Mesodermal cell (in vitro differentiated cells): ENCODE results near the gene LRBA.
A peak's percentile ranks its signal among the peaks of the same experiment; 100 is the strongest.

Experiments
- H3K27ac ChIP-seq: 2 replicates; pipeline ENCODE4 v1.7.0; 2013; ENCODE audit warnings: mild to moderate bottlenecking, low read depth, low read length, moderate library complexity; ENCODE audit not compliant: severe bottlenecking
- H3K36me3 ChIP-seq: 2 replicates; pipeline ENCODE4 v1.7.1; 2013; ENCODE audit warnings: mild to moderate bottlenecking, low read length, moderate library complexity; ENCODE audit not compliant: control insufficient read depth, insufficient read depth
- H3K4me1 ChIP-seq: one replicate; pipeline ENCODE4 v1.7.1; 2013; ENCODE audit warnings: mild to moderate bottlenecking, low read length; ENCODE audit not compliant: insufficient read depth, control insufficient read depth, poor library complexity, severe bottlenecking
- H3K4me3 ChIP-seq: 2 replicates; pipeline ENCODE4 v1.7.0; 2013; ENCODE audit warnings: low read length, control low read depth, mild to moderate bottlenecking; ENCODE audit not compliant: insufficient read depth, poor library complexity, severe bottlenecking; ENCODE audit errors: extremely low read depth
- H3K9me3 ChIP-seq: 2 replicates; pipeline ENCODE4 v1.7.1; 2013; ENCODE audit warnings: mild to moderate bottlenecking, low read length, moderate library complexity; ENCODE audit not compliant: control insufficient read depth
- WGBS, 2 experiments: methylation state at CpG; one replicate each; pipeline ENCODE4 v1.1.5; 2013; ENCODE audit warnings: missing lambda C conversion rate in 2 of 2; ENCODE audit not compliant: insufficient coverage in 2 of 2; 5-methylcytosine and 5-hydroxymethylcytosine counted together

The LRBA gene

GRCh38 chr4:150302553-150302952, 712.5 kb downstream of the LRBA start:
- Histone ChIP-seq H3K27ac (no peak overlapping the region), H3K36me3 (no peaks in the 10 kb centered on the region), H3K9me3 (no peaks in the 10 kb centered on the region), H3K4me3 (no peak overlapping the region), H3K4me1 (peaks cover 19% of the 10 kb centered on the region)
- 20 to 50% methylated on average over 1 of the region's 4 CpGs for WGBS, 2 experiments

GRCh38 chr4:150299816-150300215, 715.3 kb downstream of the LRBA start:
- Histone ChIP-seq H3K27ac (no peak overlapping the region), H3K36me3 (no peaks in the 10 kb centered on the region), H3K4me3 (no peak overlapping the region), H3K4me1 (peaks cover 9% of the 10 kb centered on the region), H3K9me3 (no peaks in the 10 kb centered on the region)
- WGBS, 2 experiments = 80% methylated on average over 1 of the region's 4 CpGs; no CpG with 5 or more reads in 1 of the 2 experiments

- Histone ChIP-seq H3K4me1 (peaks cover 9% of the 10 kb centered on the region), H3K36me3 (no peaks in the 10 kb centered on the region), H3K27ac (no peak overlapping the region), H3K9me3 (no peaks in the 10 kb centered on the region), H3K4me3 (no peak overlapping the region)
- 80 to 100% methylated on average over 1 of the region's 1 CpG for WGBS, 2 experiments
Observed at GRCh38 chr4:150297861-150298474, 717.1 kb downstream of the LRBA start.

GRCh38 chr4:150289881-150290280, 725.2 kb downstream of the LRBA start:
- Histone ChIP-seq H3K27ac (no peak overlapping the region), H3K4me3 (no peak overlapping the region), H3K4me1 (peaks cover 6% of the 10 kb centered on the region), H3K36me3 (no peaks in the 10 kb centered on the region), H3K9me3 (no peaks in the 10 kb centered on the region)
- 85 to 93% methylated on average over 2 to 3 of the region's 3 CpGs for WGBS, 2 experiments

- Histone ChIP-seq H3K9me3 (no peaks in the 10 kb centered on the region), H3K4me3 (no peak overlapping the region), H3K36me3 (no peaks in the 10 kb centered on the region), H3K4me1 (peaks cover 6% of the 10 kb centered on the region), H3K27ac (no peak overlapping the region)
- WGBS, 2 experiments = 88 to 100% methylated on average over 1 to 2 of the region's 2 CpGs
Observed at GRCh38 chr4:150289198-150289597, 725.9 kb downstream of the LRBA start.

- Histone ChIP-seq H3K9me3 (no peaks in the 10 kb centered on the region), H3K36me3 (no peaks in the 10 kb centered on the region), H3K4me3 (no peak overlapping the region), H3K27ac (no peak overlapping the region), H3K4me1 (peaks cover 6% of the 10 kb centered on the region)
- WGBS, 2 experiments = 100% methylated on average over 3 of the region's 6 CpGs; no CpG with 5 or more reads in 1 of the 2 experiments
Observed at GRCh38 chr4:150286656-150287055, 728.4 kb downstream of the LRBA start.

GRCh38 chr4:150283689-150284088, 731.4 kb downstream of the LRBA start:
- 86 to 100% methylated on average over 1 of the region's 1 CpG for WGBS, 2 experiments
- Histone ChIP-seq H3K27ac (no peak overlapping the region), H3K36me3 (no peaks in the 10 kb centered on the region), H3K4me3 (no peak overlapping the region), H3K9me3 (no peaks in the 10 kb centered on the region), H3K4me1 (peaks cover 25% of the 10 kb centered on the region)

GRCh38 chr4:150280975-150281374, 734.1 kb downstream of the LRBA start:
- H3K36me3 ChIP-seq = no peaks in the 10 kb centered on the region
- H3K27ac ChIP-seq = peak overlapping the region; percentile 94
- WGBS, 2 experiments = 85 to 95% methylated on average over 6 of the region's 8 CpGs
- no peaks in the 10 kb centered on the region for H3K9me3 ChIP-seq
- no peak overlapping the region for H3K4me3 ChIP-seq
- H3K4me1 ChIP-seq = peaks cover 34% of the 10 kb centered on the region

GRCh38 chr4:150280081-150280895, 734.8 kb downstream of the LRBA start:
- Histone ChIP-seq H3K36me3 (no peaks in the 10 kb centered on the region), H3K4me1 (peaks cover 34% of the 10 kb centered on the region), H3K9me3 (no peaks in the 10 kb centered on the region), H3K27ac (peak overlapping the region; percentile 94), H3K4me3 (peak overlapping the region; percentile 5)
- 76 to 85% methylated on average over 3 to 6 of the region's 9 CpGs for WGBS, 2 experiments

- WGBS, 2 experiments = 83 to 94% methylated on average over 2 of the region's 2 CpGs
- H3K9me3 ChIP-seq = no peaks in the 10 kb centered on the region
- no peak overlapping the region for H3K27ac ChIP-seq
- H3K4me1 ChIP-seq = peaks cover 34% of the 10 kb centered on the region
- no peaks in the 10 kb centered on the region for H3K36me3 ChIP-seq
- no peak overlapping the region for H3K4me3 ChIP-seq
Observed at GRCh38 chr4:150278206-150278605, 736.9 kb downstream of the LRBA start.

GRCh38 chr4:150268444-150268843, 746.6 kb downstream of the LRBA start:
- no peaks in the 10 kb centered on the region for H3K9me3 ChIP-seq
- peaks cover 4% of the 10 kb centered on the region for H3K36me3 ChIP-seq
- no peaks in the 10 kb centered on the region for H3K4me1 ChIP-seq
- WGBS, 2 experiments = 88% methylated on average over 1 of the region's 1 CpG; no CpG with 5 or more reads in 1 of the 2 experiments
- H3K4me3 ChIP-seq = no peak overlapping the region
- H3K27ac ChIP-seq = no peak overlapping the region
